ENCODE data around the gene ABCG4.
"Not testable (repeated sequence)": the region's sequence is repeated elsewhere in the genome, so short reads cannot be mapped to it uniquely, and the experiment has no call there.

ABCG4 gene

DNA sequence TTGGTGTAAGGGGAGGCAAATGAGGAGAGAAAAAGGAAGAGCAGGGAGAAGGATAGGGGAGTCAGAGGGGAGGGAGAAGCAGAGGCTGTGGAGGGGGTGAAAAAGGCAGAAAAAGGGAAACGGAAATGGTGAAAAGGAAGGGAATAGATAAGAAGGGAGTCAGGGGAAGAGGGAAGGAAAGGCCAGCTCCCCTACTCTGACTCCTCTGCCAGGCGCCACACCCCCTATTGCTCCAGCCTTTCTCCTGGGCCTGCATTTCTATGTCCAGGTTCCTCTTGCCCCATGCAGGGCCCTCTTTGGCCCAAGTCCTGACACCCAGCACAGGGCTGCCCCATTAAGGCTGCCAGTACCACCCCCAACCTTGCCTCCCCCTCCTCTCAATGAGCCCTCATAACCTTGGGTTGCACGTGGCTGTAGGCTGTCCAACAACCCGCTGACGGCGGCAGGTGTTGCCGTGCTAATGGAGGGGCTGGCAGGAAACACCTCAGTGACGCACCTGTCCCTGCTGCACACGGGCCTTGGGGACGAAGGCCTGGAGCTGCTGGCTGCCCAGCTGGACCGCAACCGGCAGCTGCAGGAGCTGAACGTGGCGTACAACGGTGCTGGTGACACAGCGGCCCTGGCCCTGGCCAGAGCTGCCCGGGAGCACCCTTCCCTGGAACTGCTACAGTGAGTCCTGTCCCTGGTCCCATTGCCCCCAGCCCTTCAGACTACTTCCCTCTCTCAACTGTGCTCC, 33.0 kb downstream of the ABCG4 start:
- no peak for DNase-seq (ENCODE audit: low spot score)

DNA sequence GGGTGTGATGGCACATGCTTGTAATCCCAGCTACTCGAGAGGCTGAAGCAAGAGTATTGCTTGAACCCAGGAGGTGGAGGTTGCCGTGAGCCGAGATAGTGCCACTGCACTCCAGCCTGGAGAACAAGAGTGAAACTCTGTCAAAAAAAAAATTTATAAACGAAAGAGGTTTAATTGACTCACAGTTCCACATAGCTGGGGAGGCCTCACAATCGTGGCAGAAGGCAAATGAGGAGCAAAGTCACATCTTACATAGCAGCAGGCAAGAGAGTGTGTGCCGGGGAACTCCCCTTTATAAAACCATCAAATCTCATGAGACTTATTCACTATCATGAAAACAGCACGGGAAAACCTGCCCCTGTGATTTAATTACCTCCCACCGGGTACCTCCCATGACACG, 35.5 kb downstream of the ABCG4 start:
- DNase-seq (ENCODE audit: low spot score): not testable (repeated sequence)

DNA sequence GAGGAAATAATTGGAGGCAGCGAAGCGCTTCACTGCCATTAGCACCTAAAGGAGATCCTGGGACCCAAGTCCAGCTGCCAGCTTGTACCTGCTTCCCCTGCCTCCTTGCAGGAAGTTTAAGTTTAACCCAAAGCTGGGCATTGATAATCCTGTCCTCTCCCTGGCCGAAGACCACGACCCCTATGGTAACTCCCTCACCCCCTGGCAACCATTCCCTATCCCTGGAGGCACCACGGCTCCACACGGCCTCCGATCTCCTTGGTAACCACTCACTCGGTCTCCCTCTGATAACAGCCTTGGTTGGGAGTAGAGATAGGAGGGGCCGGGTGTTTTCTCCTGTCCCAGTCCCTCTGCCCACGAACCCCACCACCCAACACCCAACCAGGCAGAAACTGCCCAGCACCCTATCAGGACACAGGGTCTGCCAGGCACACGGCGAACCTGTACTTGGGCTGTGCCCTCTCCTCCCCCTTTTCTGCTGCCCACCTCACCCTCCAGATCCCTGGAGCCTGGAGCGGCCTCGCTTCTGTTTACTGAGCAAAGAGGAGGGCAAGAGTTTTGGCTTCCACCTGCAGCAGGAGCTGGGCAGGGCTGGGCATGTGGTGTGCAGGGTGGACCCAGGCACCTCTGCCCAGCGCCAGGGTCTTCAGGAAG, 37.3 kb downstream of the ABCG4 start:
- DNase-seq (ENCODE audit: low spot score): no peak

DNA sequence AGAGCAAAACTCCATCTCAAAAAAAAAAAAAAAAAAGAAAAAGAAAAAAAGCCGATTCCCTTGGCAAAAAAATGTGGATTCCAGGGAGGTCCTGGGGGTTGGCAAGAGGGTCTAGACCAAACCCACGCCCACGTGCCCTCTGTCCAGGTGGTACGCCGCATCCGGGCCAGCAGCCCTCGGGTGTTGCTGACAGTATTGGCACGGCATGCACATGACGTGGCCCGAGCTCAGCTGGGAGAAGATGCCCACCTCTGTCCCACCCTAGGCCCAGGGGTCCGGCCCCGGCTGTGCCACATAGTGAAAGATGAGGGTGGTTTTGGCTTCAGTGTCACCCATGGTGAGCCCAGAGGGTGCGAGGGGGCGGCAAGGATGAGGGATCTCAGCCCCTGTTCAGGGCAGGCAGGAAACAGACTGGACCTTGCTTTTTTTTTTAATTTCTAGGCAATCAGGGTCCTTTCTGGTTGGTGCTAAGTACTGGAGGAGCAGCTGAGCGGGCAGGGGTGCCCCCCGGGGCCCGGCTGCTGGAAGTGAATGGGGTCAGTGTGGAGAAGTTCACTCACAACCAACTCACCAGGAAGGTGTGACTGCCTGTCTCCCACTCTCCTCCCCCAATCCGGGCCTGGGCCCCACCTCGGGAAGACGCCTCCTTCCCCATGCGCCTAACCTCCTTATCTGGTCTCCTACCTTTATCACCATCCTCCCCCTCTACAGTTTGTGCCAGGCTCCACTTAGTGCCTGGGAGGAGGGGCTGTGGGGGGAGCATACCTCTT, 38.5 kb downstream of the ABCG4 start:
- no peak for DNase-seq (ENCODE audit: low spot score)

DNA sequence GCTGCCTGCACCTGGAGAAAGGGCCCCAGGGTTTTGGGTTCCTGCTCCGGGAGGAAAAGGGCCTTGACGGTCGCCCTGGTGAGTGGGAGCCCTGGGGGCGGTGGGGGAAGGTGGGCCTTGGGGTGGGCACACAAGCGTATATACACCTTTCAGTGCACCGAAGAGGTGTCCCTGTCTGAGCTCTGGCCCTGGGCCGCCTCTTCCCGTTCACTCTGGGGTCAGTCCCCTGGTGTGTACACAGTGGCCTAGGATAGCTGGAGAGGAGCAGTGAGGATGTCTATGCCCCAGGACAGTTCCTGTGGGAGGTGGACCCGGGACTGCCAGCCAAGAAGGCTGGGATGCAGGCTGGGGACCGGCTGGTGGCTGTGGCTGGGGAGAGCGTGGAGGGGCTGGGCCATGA, 39.2 kb downstream of the ABCG4 start:
- peak; percentile 5 for DNase-seq (ENCODE audit: low spot score)

DNA sequence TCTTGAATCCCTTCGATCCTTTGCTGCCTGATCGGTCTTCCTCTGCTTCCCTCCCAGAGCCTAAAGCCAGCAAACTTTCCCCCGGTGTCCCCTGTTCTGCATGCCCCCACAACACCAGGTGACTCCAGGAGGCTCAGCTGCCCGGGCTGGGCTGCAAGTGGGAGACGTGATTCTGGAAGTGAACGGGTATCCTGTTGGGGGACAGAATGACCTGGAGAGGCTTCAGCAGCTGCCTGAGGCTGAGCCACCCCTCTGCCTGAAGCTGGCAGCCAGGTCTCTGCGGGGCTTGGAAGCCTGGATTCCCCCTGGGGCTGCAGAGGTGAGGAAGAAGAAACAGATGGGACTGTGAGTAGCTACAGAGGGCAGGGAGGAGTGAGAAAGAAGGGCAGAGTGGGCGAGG, 40.0 kb downstream of the ABCG4 start:
- DNase-seq (ENCODE audit: low spot score): no peak

DNA sequence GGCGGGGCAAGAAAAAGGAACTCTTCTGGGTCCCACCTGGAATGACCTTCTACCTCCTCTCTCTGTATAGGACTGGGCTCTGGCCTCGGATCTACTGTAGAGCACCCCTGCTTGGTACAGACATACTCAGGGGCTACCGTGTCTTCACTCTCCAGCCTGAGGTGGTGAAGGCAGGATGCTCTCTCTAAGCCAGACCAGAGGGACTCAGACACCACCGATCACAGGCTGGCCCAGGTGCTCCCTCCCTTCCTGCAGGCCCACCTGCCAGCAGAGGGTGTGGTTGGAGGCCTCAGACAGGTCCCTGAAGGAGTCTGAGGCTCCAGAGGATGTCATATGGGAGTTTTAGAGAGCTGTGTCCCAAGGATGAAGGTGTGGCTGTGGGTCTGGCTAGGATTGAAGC, 40.5 kb downstream of the ABCG4 start:
- DNase-seq (ENCODE audit: low spot score): peak; percentile 6

DNA sequence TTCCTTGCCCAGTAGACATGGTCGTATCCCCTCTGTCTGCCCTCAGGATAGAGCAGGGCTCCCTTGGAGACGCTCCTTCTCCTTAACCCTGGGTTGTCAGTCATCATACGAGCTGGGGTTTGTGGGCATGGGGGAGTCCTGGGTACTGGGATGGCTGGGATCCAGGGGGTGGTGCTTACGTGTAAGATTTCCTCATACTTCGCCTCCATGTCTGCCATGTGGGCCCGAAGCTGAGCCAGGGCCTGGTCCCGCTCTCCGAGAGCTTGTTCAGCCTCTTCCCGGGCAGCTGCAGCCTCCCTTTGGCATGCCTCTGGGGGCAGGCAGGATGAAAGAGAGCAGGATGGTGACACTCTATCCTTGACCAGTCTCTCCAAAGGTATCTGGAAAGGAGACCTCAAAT, 41.7 kb downstream of the ABCG4 start:
- DNase-seq (ENCODE audit: low spot score): peak; percentile 7

DNA sequence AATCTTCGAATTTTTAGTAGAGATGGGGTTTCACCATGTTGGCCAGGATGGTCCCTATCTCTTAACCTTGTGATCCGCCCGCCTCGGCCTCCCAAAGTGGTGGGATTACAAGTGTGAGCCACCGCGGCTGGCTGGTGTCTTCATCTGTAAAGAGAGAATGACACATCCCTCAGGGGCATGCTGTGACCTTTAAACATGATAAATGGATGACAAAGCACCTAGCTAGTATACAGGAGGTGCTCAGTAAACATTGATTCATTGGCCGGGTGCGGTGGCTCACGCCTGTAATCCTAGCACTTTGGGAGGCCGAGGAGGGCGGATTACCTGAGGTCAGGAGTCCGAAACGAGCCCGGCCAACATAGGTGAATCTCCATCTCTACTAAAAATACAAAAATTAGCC, 42.4 kb downstream of the ABCG4 start:
- DNase-seq (ENCODE audit: low spot score): not testable (repeated sequence)

DNA sequence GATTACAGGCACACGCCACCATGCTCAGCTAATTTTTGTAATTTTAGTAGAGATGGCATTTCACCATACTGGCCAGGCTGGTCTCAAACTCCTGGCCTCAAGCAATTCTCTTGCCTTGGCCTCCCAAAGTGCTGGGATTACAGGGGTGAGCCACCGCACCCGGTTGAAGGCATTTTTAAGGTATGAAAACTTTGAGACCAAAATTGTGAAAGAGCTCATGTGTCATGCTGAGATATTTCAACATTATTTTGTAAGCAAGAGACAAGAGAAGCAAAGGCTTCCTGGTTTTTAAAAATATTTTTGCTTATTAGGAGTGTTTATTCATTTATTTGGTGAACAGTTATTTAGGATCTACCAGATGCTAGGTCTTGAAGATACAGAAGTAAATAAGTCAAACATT, 43.3 kb downstream of the ABCG4 start:
- DNase-seq (ENCODE audit: low spot score): peak; percentile 23

DNA sequence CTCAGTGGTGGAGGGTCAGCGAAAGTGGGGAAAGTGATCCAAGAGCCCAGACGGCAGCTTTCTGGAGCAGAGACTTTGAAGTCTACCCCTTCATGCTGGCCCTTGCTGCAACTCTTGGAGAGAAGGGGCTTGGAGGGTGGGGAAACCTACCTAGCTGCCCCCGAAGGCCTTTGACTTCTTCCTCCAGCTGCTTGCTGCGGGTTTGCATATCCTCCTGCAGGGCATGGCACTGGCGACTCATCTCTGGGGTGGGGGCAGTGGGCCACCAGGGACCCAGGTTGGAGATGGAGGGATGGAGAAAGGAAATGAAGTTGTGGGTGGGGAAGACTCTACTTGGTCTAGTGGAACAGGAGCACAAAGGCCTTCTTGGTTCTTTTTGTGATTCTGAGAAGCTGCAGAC, 44.1 kb downstream of the ABCG4 start:
- DNase-seq (ENCODE audit: low spot score): no peak

DNA sequence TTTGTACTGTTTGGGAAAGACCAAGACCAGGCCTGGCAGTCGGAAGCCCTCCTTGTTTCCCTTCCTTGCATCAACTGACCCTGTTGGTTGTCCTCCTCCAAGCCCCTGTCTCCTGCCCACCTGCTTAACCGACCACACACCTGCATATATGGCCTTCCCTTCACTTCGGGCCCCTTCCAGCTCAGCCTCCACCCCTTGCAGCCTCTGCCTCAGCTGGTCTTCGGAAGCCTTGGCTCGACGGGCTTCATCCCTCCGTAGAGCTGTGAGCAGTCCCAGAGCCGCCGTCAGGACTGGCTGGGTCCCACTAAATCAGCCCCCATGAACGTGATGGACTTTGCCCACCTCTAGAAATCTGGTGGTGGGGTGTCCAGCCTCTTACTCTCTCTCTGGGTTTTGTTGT, 44.8 kb downstream of the ABCG4 start:
- DNase-seq (ENCODE audit: low spot score): no peak

DNA sequence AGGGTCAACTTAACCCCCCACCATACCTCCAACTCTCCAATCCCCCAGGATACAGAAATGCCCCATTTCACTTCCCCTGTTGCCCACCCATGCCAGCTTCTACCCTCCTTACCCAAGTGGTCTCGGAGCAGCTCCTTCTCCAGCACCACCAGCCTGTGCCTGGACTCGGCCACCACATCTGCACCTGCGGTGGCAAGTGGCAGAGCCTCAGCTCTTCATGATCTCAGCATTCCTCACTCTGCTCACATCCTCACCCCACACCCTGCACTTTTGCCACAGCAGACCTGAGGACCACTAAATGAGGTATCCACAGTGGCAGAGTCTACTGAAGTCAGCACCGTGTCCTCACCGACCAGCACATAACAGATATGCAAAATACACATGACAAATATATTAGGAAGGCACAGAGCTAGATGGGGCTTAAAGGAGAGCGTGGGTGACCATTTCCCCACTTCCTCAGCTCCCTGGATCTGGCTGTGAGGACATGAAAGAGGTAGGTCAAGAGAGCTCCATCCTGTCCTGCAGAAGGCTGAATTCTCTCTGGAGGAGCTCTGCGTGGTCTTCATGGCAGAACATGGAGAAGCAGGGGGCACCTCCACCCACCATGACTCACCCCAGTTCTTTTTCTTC, 46.1 kb downstream of the ABCG4 start:
- DNase-seq (ENCODE audit: low spot score): no peak

DNA sequence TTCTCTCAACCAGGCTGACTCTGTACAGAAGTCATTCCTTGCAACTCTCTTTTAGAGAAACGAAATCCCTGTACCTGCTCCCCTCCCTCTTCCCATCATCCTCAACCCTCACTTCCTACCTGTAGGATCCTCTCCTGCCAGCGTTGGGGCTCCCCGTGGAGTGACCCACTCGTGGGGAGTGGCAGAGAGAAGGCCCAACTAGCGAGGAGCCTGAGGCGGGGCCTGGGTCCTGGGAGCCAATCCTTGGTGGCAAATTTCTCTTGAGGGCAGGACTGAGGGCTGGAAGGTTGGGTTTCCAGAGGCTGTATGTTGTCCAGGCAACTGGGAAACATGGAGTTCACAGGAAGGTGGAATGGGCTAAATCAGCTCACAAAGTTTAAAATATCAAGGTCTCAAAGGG, 46.8 kb downstream of the ABCG4 start:
- DNase-seq (ENCODE audit: low spot score): peak; percentile 88

DNA sequence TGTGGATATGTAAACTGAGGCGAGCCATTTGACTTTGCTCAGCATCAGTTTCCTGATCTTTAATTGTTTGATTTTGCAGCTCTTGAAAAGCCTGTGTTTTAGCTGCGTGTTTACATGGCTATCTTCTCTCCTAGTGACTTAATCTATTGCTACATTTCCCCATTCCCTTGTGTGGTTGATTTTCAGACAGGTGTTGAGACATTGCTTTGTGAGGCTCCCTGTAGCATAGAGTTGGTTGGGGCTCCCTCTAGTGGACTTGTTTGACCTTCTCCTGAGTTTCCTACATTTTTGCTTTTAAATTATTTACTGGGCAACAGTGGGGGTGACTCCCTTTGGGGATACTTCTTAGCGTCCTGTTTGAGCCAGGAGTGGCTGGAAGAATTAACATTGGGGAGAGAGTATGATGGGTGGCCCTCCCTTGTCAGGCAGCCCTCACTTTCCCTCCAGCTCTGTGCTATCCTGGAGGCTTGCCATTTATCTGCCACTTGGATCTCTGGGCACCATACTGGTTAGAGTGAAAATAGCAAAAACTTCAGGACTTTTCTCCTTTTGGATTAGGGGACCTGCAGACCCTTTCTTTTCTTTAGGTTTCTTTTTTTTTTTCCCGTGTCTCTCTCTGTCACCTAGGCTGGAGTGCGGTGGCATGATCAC, 48.1 kb downstream of the ABCG4 start:
- peak; percentile 83 for DNase-seq (ENCODE audit: low spot score)

DNA sequence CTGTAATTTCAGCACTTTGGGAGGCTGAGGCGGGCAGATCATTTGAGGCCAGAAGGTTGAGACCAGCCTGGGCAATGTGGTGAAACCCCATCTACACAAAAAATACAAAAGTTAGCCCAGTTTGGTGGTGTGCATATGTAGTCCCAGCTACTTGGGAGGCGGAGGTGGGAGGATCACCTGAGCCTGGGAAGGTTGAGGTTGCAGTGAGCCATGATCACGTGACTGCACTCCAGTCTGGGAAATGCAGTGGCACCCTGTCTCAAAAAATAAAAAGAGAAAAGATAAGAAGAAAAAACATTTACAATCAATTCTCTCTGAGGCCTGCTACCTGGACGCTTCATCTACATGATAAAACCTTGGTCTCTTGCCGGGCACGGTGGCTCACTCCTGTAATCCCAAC, 50.1 kb downstream of the ABCG4 start:
- DNase-seq (ENCODE audit: low spot score): no peak

DNA sequence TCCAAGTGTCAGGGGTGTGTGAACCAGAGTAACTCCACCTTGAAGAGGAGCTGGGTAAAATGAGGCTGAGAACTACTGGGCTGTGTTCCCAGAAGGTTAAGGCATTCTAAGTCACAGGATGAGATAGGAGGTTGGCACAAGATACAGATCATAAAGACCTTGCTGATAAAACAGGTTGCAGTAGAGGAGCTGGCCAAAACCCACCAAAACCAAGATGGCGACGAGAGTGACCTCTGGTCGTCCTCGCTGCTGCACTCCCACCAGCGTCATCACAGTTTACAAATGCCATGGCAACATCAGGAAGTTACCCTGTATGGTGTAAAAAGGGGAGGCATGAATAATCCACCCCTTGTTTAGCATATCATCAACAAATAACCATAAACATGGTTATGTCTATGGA, 52.4 kb downstream of the ABCG4 start:
- not testable (repeated sequence) for DNase-seq (ENCODE audit: low spot score)

DNA sequence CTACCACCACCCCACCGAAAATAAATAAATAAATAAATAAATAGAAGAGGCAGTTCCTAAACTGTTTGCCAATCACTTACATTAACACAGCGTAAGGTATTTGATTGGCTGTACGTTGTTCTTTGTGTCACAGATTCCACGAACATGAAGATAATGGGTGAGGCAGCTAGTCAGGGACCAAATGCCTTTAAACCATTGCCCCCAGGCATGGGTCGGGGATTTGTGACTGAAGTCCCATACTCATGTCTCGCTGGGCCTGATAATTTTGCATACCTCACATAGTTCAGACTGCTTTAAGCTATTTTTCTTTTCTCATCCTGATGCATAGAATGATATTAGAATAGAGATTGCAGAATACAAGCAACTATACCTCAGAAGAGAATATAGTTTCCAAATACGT, 53.7 kb downstream of the ABCG4 start:
- DNase-seq (ENCODE audit: low spot score): no peak

DNA sequence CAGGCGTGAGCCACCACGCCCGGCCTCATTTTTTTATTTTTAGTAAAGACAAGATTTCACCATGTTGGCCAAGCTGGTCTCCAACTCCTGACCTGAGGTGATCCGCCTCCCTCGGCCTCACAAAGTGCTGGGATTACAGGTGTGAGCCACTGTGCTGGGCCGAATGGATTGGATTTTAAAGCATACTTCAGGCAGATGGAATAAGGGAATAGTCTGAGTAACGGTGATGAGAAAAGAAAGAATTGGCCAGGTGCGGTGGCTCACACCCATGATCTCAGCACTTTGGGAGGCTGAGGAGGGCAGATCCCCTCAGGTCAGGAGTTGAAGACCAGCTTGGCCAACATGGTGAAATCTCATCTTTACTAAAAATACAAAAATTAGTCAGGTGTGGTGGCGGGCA, 55.2 kb downstream of the ABCG4 start:
- DNase-seq (ENCODE audit: low spot score): no peak

DNA sequence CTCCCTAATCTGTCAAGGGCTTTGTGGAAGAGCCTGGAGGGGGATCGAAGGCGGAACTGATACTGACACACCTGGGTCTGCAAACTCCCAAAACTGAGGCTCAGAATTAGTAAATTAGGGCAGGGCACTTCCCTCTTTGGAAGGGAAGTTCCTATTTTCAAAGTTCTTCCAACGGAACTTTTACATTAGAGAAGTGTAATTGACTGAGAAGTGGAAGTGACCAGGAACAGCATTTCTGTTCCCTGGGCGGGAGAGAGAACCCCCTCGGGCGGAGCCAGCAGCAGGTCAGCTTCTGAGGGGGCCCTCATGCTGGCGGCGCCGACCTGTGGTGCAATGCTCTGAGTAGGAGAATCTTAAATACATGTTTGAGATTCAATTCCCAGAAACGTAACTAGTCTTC, 56.2 kb downstream of the ABCG4 start:
- DNase-seq (ENCODE audit: low spot score): no peak

DNA sequence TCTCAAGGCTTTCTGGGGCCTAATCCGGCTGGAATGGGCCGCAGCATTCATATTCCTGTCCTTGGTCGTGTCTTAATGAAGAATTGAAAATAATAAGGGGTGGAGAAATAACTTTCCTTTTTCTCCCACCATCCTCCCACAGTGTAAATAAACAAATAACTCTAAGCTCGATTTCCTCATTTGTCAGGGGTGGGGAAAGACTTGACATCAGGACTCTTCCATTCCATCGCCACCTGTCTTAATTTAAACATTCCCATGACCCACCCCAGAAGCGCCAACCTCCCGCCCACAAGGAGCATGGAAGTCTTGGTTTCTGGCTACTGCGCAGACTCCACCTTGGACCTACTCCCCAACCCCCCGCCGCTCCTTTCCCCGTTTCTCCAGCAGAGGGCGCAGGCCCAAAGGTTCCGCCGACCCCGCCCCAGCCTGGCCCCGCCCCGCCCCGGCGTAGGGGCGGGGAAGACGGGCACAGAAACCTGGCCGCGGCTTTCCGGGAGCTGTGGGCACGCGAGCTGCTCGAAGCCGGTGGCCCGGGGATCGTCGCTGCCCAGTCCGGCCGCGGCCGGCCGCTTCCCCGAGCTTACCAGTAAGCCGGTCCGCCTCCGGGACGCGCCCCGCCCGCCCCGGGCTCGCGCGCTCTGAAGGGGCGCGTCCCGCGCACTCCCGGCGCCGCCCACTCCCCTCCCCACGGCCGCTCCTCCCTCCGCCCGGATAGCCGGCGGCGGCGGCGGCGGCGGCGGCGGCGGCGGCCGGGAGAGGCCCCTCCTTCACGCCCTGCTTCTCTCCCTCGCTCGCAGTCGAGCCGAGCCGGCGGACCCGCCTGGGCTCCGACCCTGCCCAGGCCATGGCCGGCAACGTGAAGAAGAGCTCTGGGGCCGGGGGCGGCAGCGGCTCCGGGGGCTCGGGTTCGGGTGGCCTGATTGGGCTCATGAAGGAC, 57.0 kb downstream of the ABCG4 start, which contains the start of gene CBL:
Gene CBL (plus strand): TSS at position 766 of the 937 bp plus-strand sequence. CDS start 79 bp downstream, at position 845.
- peak; percentile 99 for DNase-seq (ENCODE audit: low spot score)

Data from AG20443 (cell line).